Activated T-cell treated with anti-CD3 and anti-CD28 coated beads for 4 hours (primary cell): ENCODE data around the gene IER5L.
"Not testable (repeated sequence)": the region's sequence is repeated elsewhere in the genome, so short reads cannot be mapped to it uniquely, and the experiment has no call there.

Experiments used
- DNase-seq: peaks from one replicate; pipeline ENCODE4 v3.0.0-alpha.2; 2020

Gene IER5L

DNA sequence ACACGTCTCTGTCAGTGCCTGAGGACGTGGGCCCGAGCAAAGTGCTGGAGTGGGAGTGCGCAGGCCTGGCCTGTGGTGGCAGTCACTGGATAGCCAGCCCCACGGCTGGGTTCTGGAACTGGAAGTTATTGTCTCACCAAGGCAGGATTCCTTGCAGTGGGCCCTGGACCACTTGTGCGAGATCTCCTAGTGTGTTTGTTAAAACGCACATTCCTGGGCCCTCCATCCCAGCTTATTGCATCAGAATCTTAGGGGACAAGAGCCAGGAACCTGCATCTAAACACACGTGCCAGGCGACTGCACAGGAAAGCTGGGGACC is 40.0 kb downstream of the IER5L start:
- DNase-seq, result no peak

DNA sequence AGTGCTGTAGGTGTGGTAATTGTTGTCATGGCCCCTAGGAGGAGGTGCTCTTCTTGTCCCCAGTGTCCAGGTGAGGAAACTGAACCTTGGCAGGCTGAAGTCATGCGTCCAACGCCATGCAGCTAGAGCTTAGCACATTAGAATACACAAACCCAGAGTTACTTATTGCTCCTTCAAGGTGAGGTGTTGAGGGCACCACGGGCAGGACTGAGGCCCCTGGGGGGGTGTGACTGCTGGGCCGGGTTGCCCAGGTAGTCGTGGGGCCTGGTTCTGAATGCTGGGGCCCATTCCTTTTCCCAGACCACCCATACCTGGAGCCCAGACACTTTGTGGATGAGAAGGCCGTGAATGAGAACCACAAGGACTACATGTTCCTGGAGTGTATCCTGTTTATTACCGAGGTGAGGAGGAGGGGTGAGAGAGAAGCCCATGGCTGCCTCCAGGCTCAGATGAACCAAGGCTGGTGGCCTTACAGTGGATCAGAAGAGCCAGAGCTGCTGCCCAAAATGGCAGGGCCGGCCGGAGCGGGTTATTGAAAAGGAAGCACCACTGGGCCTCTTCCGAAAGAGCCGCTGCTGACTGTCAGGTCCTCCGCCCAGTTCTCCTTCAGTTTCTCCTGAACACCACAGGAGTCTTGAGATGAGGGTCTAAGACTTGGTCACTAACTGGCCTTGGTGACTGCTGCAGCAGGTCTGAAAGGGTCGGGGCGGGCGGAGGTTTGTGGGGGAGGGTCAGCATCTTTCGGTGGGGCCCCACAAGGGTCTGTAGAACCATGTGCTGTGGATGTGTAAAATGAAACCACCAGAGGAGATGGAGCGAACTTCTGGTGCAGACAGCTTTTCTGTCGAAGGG is 40.5 kb downstream of the IER5L start:
- DNase-seq, result no peak

DNA sequence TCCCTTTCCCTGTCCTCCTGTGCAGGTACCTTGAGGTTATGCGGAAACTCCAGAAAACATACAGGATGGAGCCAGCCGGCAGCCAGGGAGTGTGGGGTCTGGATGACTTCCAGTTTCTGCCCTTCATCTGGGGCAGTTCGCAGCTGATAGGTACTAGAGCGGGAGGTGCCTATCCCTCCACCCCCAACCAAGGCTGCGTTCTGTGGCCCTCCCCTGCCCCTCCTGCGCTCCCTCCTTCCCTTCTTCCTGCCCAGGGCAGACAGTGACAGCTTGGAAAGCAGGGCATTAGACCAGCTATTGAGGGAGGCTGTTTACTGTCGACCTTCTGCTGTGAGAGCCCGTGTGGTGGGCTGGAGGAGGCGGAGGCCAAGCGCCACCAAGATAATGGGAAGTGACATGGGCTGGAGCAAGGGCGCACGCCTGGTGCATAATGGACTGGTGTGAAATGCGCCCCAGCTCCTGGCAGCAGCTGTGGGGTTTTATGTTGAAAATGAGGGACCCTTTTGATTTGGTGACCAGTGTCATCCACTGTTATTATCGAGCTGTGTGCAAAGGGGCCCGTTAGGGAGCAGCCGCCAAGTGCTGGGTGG is 41.5 kb downstream of the IER5L start:
- no peak for DNase-seq

DNA sequence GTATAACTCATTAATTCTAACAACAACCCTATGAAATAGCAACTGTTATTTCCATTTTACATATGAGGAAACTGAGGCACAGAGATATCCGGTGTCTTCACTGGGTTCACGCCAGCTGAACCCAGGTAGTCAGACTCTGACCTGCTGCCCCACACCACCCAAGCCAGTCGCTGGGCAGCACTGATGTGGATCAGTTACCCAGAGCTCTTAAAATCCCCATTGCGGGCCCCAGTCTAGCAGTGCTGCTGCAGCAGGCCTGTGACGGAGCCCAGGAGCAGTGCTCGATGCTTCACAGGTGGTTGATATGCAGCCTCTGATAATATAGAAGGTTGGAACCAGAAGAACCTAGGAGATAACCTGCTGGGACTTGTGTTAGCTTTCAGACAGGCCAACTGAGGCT is 42.6 kb downstream of the IER5L start:
- no peak for DNase-seq

DNA sequence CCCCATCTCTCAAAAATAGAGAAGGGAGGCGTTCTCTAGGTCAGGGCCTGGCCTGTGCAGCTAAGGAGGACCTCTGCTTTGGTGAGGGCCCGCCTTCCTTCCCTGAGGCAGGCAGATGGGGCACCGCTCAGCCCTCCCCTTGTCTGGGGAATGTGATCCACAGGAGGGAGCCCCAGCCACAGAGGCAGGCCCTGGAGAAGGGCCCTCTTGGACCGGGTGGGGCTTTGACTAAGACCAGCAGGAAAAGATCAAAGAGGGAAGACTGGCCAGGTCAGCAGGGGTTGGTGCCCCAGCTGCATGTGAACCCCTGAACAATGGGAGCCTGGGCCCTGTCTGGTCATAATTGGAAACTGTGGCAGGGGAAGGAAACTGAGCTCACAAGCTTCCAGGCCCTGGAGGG is 45.0 kb downstream of the IER5L start:
- DNase-seq, result no peak

DNA sequence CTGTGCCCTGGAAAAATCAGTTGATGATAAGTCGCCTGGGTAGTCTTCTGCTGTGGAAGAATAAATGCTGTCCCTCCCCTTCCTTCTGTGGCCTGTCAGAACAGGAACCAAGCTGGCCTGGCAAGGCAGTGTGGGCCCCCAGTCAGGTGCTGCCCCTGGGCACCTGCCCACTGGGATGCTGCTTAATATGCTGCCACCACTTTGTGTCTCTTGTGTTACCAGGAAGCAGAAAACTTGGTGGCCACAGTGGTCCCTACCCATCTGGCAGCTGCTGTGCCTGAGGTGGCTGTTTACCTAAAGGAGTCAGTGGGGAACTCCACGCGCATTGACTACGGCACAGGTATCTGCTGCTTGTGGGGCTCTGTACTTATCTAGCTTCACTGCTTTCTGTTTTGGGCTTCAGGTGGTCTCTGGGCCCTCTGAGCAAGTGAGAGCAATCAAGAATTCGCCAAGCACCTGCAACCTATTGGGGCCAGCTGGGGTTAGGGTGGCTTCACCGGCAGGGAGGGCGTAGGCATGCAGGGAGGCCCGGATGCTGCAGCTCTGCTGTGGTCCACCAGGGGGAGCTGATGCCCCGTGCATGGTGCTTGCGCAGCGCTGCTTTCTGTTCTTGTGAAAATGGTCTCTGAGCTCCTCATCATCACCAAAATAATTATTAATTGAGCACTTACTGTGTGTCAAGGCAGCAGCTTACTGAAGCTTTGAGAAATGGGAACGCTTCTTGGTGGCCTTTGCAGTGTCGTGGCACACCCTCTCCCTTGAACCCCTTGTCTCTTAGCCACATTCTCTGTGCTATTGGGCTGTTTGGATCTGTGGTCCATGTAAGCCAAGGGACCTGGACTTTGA is 46.5 kb downstream of the IER5L start:
- DNase-seq, result peak; percentile 81

DNA sequence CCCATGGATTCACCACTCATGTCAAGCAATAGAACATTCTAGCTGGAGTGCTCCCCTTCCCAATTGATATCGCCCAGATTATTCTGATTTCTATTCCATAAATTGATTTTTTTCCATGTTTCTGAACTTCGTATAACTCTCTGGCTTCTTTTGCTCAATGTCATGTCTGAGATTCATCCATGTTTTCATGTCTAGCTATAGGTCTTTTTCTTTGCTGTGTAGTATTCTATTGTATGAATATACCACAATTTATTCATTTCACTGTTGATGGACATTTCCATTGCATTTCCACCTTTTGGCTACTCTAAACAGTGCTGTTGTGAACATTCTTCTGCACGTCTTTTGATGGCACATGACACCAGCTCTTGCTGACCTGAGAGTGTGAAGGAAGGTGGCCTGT is 47.3 kb downstream of the IER5L start:
- DNase-seq, result no peak

DNA sequence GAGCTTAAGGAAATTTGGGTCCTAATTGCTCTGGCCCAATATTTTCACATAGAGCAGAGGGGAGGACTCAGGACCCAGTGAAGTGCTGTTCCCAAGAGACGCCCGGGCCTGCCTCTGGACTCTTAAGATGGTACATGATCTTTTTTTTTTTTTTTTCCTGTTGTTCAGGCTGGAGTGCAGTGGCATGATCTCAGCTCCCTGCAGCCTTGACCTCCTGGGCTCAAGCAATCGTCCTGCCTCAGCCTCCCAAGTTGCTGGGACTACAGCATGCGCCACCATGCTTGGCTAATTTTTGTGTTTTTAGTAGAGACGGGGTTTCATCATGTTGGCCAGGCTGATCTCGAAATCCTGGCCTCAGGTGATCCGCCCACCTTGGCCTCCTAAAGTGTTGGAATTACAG is 47.8 kb downstream of the IER5L start:
- DNase-seq, result not testable (repeated sequence)

DNA sequence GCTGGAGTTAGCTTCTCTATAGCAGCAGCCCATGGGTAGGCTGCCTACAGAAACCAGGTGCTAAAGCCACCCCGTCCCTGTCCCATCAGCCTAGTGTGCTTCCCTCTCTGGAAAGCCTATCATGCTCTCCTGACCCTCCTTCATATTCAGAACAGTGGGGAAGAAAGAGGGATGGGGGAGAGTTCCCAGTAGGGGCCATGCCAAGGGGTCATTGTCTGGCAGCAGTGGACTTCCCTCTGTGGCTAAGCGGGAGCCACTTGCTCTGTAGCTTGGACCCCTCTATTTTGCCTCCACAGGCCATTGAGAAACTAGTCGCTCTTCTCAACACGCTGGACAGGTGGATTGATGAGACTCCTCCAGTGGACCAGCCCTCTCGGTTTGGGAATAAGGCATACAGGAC is 49.4 kb downstream of the IER5L start:
- DNase-seq, result no peak

DNA sequence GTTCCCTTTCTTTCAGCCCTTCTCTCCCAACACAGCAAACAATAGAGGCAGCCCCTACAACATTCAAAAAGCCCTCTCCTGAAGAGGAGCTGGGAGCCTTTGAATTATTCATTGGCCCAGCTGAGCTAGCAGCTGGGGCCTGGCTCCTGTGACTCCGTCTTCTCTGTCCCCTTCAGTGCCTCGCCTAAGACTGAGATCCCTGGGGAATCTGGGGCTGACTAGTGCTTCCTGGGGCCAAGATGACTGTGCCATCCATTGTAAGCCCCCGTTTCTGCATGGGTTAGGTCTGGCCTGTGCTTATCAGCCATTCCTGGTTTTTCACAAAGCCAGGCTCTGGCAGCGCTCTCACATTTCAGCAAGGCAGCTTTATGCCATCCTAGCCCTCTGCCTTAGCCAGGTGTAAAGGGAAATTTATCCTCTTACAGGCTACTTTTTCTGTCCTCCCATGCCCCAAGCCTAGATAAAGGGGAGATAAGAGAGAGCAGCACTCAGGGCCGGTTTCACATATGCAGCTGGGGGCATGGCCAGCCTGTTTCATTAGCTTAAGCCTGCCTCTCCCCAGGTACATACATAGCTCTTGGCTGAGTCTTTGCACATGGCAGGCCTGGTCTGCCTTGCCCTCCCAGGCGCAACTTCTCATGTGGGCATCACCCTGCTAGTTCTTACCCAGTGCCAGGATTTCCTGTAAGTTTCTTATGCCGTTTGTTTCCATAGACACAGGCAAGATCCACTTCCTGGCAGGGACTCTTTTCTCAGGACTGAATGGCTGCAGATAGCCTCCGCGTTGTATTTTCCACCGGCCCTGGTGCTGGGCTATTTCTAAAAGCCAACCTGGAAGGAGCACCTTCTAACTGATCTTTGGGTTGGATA is 51.1 kb downstream of the IER5L start:
- DNase-seq, result no peak
